Endodermal cell (in vitro differentiated cells): ENCODE data around the gene PHKB. TPM values are rescaled to one million over a fixed set of nuclear protein-coding genes. Genes with fewer than 3 reads are reported as not detected.

ENCODE experiments used
- DNase-seq: peaks from one replicate; pipeline ENCODE4 v3.0.0-alpha.2; 2017
- H3K27ac ChIP-seq: 2 replicates; pipeline ENCODE4 v1.5.1; 2013; ENCODE audit warnings: mild to moderate bottlenecking, low read depth, low read length, moderate library complexity
- H3K27me3 ChIP-seq: 2 replicates; pipeline ENCODE4 v1.6.1; 2013; ENCODE audit warnings: mild to moderate bottlenecking, low read length, moderate library complexity; ENCODE audit not compliant: insufficient read depth, control insufficient read depth, poor library complexity, severe bottlenecking
- H3K36me3 ChIP-seq: 2 replicates; pipeline ENCODE4 v1.7.0; 2013; ENCODE audit warnings: mild to moderate bottlenecking, low read length, moderate library complexity; ENCODE audit not compliant: control insufficient read depth, insufficient read depth
- H3K4me1 ChIP-seq: one replicate; pipeline ENCODE4 v1.7.0; 2013; ENCODE audit warnings: low read length; ENCODE audit not compliant: control insufficient read depth, insufficient read depth
- H3K4me3 ChIP-seq: 2 replicates; pipeline ENCODE4 v1.5.1; 2013; ENCODE audit warnings: mild to moderate bottlenecking, low read length, moderate library complexity
- H3K9ac ChIP-seq: 2 replicates; pipeline ENCODE4 v1.6.1; 2013; ENCODE audit warnings: mild to moderate bottlenecking, low read length, moderate library complexity; ENCODE audit not compliant: poor library complexity, severe bottlenecking; ENCODE audit errors: extremely low read depth
- H3K9me3 ChIP-seq: 2 replicates; pipeline ENCODE4 v1.6.1; 2013; ENCODE audit warnings: mild to moderate bottlenecking, low read length, moderate library complexity; ENCODE audit not compliant: control insufficient read depth
- H3K27ac Mint-ChIP-seq: 2 replicates; pipeline ENCODE4 v1.8.0; 2020; ENCODE audit warnings: mixed read lengths
- H3K27me3 Mint-ChIP-seq: 2 replicates; pipeline ENCODE4 v1.8.0; 2021; ENCODE audit warnings: mild to moderate bottlenecking, mixed read lengths; ENCODE audit not compliant: insufficient read depth
- H3K36me3 Mint-ChIP-seq: 2 replicates; pipeline ENCODE4 v1.8.0; 2020; ENCODE audit warnings: low read depth, mixed read lengths
- H3K4me1 Mint-ChIP-seq: 2 replicates; pipeline ENCODE4 v1.8.0; 2020; ENCODE audit warnings: mixed read lengths
- H3K4me3 Mint-ChIP-seq: 2 replicates; pipeline ENCODE4 v1.8.0; 2020; ENCODE audit warnings: mild to moderate bottlenecking, moderate library complexity, mixed read lengths
- H3K9me3 Mint-ChIP-seq: 2 replicates; pipeline ENCODE4 v1.8.0; 2020; ENCODE audit warnings: mild to moderate bottlenecking, mixed read lengths
- CTCF ChIP-seq: fragments of 200-600 bp; sonication (generic); conservative IDR thresholded peaks from 2 replicates; pipeline ENCODE4 v1.5.0; 2021; ENCODE audit warnings: antibody characterized with exemption, mild to moderate bottlenecking
- WGBS, 2 experiments: methylation state at CpG; one replicate each; pipeline versions ENCODE4 v1.1.5 to v1.1.7; 2013; ENCODE audit warnings: missing lambda C conversion rate in 2 of 2, mixed read lengths in 1 of 2; ENCODE audit not compliant: insufficient coverage in 1 of 2, insufficient read length in 1 of 2; 5-methylcytosine and 5-hydroxymethylcytosine counted together
- total RNA-seq, 2 donors: library from RNA; stranded (reverse); fragmentation: NEBNext Ultra II Directional in 1 of 2; extraction: Animal tissue kit (Norgen Biotek cat#: 25700) in 1 of 2; gene quantifications; 2 replicates in 1 of 2; 3 replicates in 1 of 2; pipeline ENCODE4 v1.2.1, GENCODE V29; 2021

PHKB gene
- total RNA-seq, 2 donors from 2014 or later: 51.0 to 71.8 TPM

GRCh38 chr16:47488051-47488450 is 26.9 kb downstream of the PHKB start:
- H3K36me3 Mint-ChIP-seq: peaks cover 44% of the 10 kb centered on the region
- Histone ChIP-seq H3K27ac (no peak overlapping the region), H3K4me1 (peaks cover 2% of the 10 kb centered on the region), H3K27me3 (no peaks in the 10 kb centered on the region), H3K36me3 (peaks cover 29% of the 10 kb centered on the region), H3K9me3 (peaks cover 41% of the 10 kb centered on the region), H3K9ac (no peak overlapping the region), H3K4me3 (no peak overlapping the region)
- H3K27me3 Mint-ChIP-seq: no peaks in the 10 kb centered on the region
- no peak overlapping the region for H3K4me3 Mint-ChIP-seq
- DNase-seq: no peak
- WGBS, 2 experiments: 96 to 100% methylated on average over 1 to 3 of the region's 3 CpGs
- H3K4me1 Mint-ChIP-seq: peaks cover 7% of the 10 kb centered on the region
- no peak for TF ChIP-seq CTCF
- peaks cover 36% of the 10 kb centered on the region for H3K9me3 Mint-ChIP-seq
- H3K27ac Mint-ChIP-seq: no peak overlapping the region

- H3K9me3 ChIP-seq: peaks cover 41% of the 10 kb centered on the region
- H3K27ac Mint-ChIP-seq: no peak overlapping the region
- H3K27ac ChIP-seq: no peak overlapping the region
- H3K9me3 Mint-ChIP-seq: peaks cover 36% of the 10 kb centered on the region
- H3K9ac ChIP-seq: no peak overlapping the region
- no peak for DNase-seq
- TF ChIP-seq CTCF: no peak
- H3K4me1 Mint-ChIP-seq: peaks cover 7% of the 10 kb centered on the region
- H3K27me3 ChIP-seq: no peaks in the 10 kb centered on the region
- H3K36me3 Mint-ChIP-seq: peaks cover 42% of the 10 kb centered on the region
- H3K4me1 ChIP-seq: peaks cover 2% of the 10 kb centered on the region
- no peaks in the 10 kb centered on the region for H3K27me3 Mint-ChIP-seq
- peaks cover 24% of the 10 kb centered on the region for H3K36me3 ChIP-seq
- H3K4me3 ChIP-seq: peak overlapping the region; percentile 25
- no peak overlapping the region for H3K4me3 Mint-ChIP-seq
These were observed 29.3 kb downstream of the PHKB start for GRCh38 chr16:47490471-47490870.

GRCh38 chr16:47492036-47492427 is 30.9 kb downstream of the PHKB start:
- Histone ChIP-seq H3K4me1 (peaks cover 2% of the 10 kb centered on the region), H3K36me3 (peaks cover 13% of the 10 kb centered on the region), H3K27me3 (no peaks in the 10 kb centered on the region), H3K4me3 (no peak overlapping the region), H3K9ac (no peak overlapping the region), H3K9me3 (peaks cover 41% of the 10 kb centered on the region), H3K27ac (no peak overlapping the region)
- H3K36me3 Mint-ChIP-seq: peaks cover 33% of the 10 kb centered on the region
- H3K4me1 Mint-ChIP-seq: peaks cover 13% of the 10 kb centered on the region
- H3K27me3 Mint-ChIP-seq: no peaks in the 10 kb centered on the region
- no peak overlapping the region for H3K27ac Mint-ChIP-seq
- no peak for DNase-seq
- no peak for TF ChIP-seq CTCF
- no peak overlapping the region for H3K4me3 Mint-ChIP-seq
- WGBS, 2 experiments: 20 to 37% methylated on average over 1 of the region's 1 CpG
- H3K9me3 Mint-ChIP-seq: peaks cover 36% of the 10 kb centered on the region
